ENCODE results near the gene C10orf53. TPM values are rescaled to one million over a fixed set of nuclear protein-coding genes. Genes with fewer than 3 reads are reported as not detected.

C10orf53 gene
- total and polyA plus RNA-seq, 2 of the 8 experiments (the other 6 are each of a cell fraction or from before 2014, with no cell fraction given) = not detected

DNA sequence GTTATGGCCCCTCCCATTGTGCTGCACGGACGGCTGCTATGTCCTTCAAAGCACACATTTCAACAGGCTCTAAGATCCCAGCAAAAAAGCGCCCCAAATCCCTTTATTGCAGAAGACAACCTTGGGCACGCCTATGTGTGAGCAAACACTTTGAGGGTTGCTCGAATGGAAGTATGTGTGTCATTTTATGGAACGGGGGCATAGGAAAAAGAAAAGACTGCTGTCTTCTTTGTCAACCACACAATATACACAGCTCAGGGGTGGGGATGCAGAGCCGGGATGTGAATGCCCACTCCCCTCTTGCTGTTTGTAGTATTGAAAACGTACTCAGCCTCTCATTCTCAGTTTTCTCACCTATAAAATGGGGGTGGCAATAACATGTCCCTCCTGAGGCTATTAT, 32.0 kb downstream of the C10orf53 start:
- H3K23me2 ChIP-seq (ENCODE audit: low read depth, low read length) = no peaks in the 10 kb centered on the region
- no peak overlapping the region for H3K14ac ChIP-seq (ENCODE audit: insufficient read length)
- no peak overlapping the region for H4K8ac ChIP-seq (ENCODE audit: extremely low read depth, insufficient read depth, low read length)
- H3K9ac ChIP-seq (replicated peaks in 1 of 4; ENCODE audit: extremely low read depth in 1 of 4, low read depth in 3 of 4, low read length in 3 of 4) = no peak overlapping the region
- no peak overlapping the region for H3K18ac ChIP-seq (ENCODE audit: extremely low read depth, low read length)
- H3K23ac ChIP-seq (ENCODE audit: insufficient read length) = no peak overlapping the region
- H2BK20ac ChIP-seq (ENCODE audit: low read length) = no peak overlapping the region
- H3K27ac ChIP-seq (ENCODE audit: low read depth, low read length) = no peak overlapping the region
- H3K4me2 ChIP-seq (ENCODE audit: insufficient read depth in 1 of 2, low read depth in 2 of 2, low read length in 2 of 2) = no peak overlapping the region
- no peaks in the 10 kb centered on the region for H4K20me1 ChIP-seq (replicated peaks in 1 of 2; ENCODE audit: control insufficient read depth in 1 of 2, insufficient read depth in 2 of 2, low read length in 2 of 2)
- POLR2A ChIA-PET (ENCODE audit: partially characterized antibody) = no interaction called here
- no peaks in the 10 kb centered on the region for H3K36me3 ChIP-seq (ENCODE audit: control insufficient read depth in 2 of 4, insufficient read depth in 4 of 4, low read length in 3 of 4)
- H2BK120ac ChIP-seq (replicated peaks; ENCODE audit: low read depth, low read length) = no peak overlapping the region
- DNase-seq (ENCODE audit: low read depth in 1 of 2, low spot score in 2 of 2) = no peak
- no peak overlapping the region for H2BK12ac ChIP-seq (ENCODE audit: low read depth, low read length)
- H3K4ac ChIP-seq (replicated peaks; ENCODE audit: insufficient read length, low read depth, low read length) = no peak overlapping the region
- 86% methylated on average over 8 of the region's 8 CpGs; no CpG with 5 or more reads in 1 of the 2 experiments for WGBS, 2 experiments (ENCODE audit: extremely low coverage in 1 of 2, insufficient coverage in 1 of 2, insufficient read length in 1 of 2, insufficient replicate concordance in 2 of 2, low coverage in 1 of 2, low lambda C conversion rate in 2 of 2, missing lambda C conversion rate in 1 of 2)
- no peak overlapping the region for H4K5ac ChIP-seq (ENCODE audit: insufficient read length, low read depth, low read length)
- H2AFZ ChIP-seq (ENCODE audit: low read length) = no peak overlapping the region
- H3K79me1 ChIP-seq (ENCODE audit: low read depth, low read length) = no peaks in the 10 kb centered on the region
- no peaks in the 10 kb centered on the region; a peak in 1 of 7 replicates for H3K27me3 ChIP-seq (replicated peaks in 1 of 4; ENCODE audit: control insufficient read depth in 3 of 4, extremely low read depth in 1 of 4, insufficient read depth in 3 of 4, low read length in 3 of 4)
- H3K9me3 ChIP-seq (ENCODE audit: insufficient read depth in 2 of 2, low read depth in 1 of 2, low read length in 1 of 2) = peaks cover 2 to 12% of the 10 kb centered on the region in 2 experiments; a peak in 3 of 4 replicates
- H3K4me1 ChIP-seq (replicated peaks in 1 of 4; ENCODE audit: control insufficient read depth in 3 of 4, insufficient read depth in 4 of 4, low read length in 3 of 4) = no peaks in the 10 kb centered on the region
- H2BK5ac ChIP-seq (ENCODE audit: low read depth, low read length) = no peak overlapping the region
- H2BK15ac ChIP-seq (ENCODE audit: low read length) = no peak overlapping the region
- no peaks in the 10 kb centered on the region for H3K79me2 ChIP-seq (ENCODE audit: control insufficient read depth in 1 of 2, insufficient read depth in 2 of 2, low read length in 2 of 2)
- H2AK5ac ChIP-seq (ENCODE audit: low read depth, low read length) = no peak overlapping the region
- H4K91ac ChIP-seq (replicated peaks; ENCODE audit: insufficient read length, low read length) = no peak overlapping the region
- no peak for TF ChIP-seq HDAC6 (IDR thresholded peaks at IDR 0.05; ENCODE audit: low read depth, low read length)
- no peak for TF ChIP-seq FOSL1 (IDR thresholded peaks at IDR 0.05; ENCODE audit: insufficient read depth, low read depth, low read length)
- TF ChIP-seq SIX5 (IDR thresholded peaks at IDR 0.05; ENCODE audit: low read depth, low read length) = no peak
- no peak for TF ChIP-seq KDM1A (IDR thresholded peaks at IDR 0.05; ENCODE audit: borderline replicate concordance, low read length)
- TF ChIP-seq POLR2AphosphoS5 (IDR thresholded peaks at IDR 0.05; ENCODE audit: low read depth, low read length) = no peak
- no peak for TF ChIP-seq MAFK (IDR thresholded peaks at IDR 0.05; ENCODE audit: low read depth, low read length)
- TF ChIP-seq EGR1 (IDR thresholded peaks at IDR 0.05; ENCODE audit: borderline replicate concordance, low read depth, low read length) = no peak
- TF ChIP-seq SIRT6 (IDR thresholded peaks at IDR 0.05; ENCODE audit: low read length) = no peak
- no peak for TF ChIP-seq KDM5A (IDR thresholded peaks at IDR 0.05; ENCODE audit: low read length)
- no peak for TF ChIP-seq SP2 (IDR thresholded peaks at IDR 0.05; ENCODE audit: low read length)
- TF ChIP-seq SP1 (IDR thresholded peaks at IDR 0.05; ENCODE audit: low read depth, low read length) = no peak
- no peak for TF ChIP-seq GTF2F1 (IDR thresholded peaks at IDR 0.05; ENCODE audit: borderline replicate concordance, low read depth, low read length)
- no peak for TF ChIP-seq POU5F1 (IDR thresholded peaks at IDR 0.05; ENCODE audit: low read depth, low read length)
- no peak for TF ChIP-seq SP4 (IDR thresholded peaks at IDR 0.05; ENCODE audit: low read length)
- TF ChIP-seq YY1 (IDR thresholded peaks at IDR 0.05; ENCODE audit: low read depth, low read length) = no peak
- no peak for FAIRE-seq
- no peak overlapping the region for H3K56ac ChIP-seq (replicated peaks; ENCODE audit: insufficient read length, low read depth, low read length)
- CTCF ChIA-PET (ENCODE audit: partially characterized antibody) = interaction anchor here (0.6 to 2.2 kb wide), 7 partner anchors 11 to 757 kb away, joined by 3 to 11 read pairs (median 3); no protein-coding TSS in a partner anchor
- H3K4me3 ChIP-seq (ENCODE audit: extremely low read depth in 1 of 4, insufficient read depth in 2 of 4, low read depth in 3 of 4, low read length in 4 of 4) = no peak overlapping the region
